Inflammatory macrophage treated with lipopolysaccharide for 1 hour (primary cell): ENCODE data around the gene HPN.
"Not testable (repeated sequence)": the region's sequence is repeated elsewhere in the genome, so short reads cannot be mapped to it uniquely, and the experiment has no call there.

ENCODE experiments used
- DNase-seq, 2 donors: peaks; one replicate each; pipeline ENCODE4 v3.0.0-alpha.2; 2020 to 2022

HPN gene

GRCh38 chr19:35041548-35042055 is at the start of gene HPN:
Gene HPN, plus strand, starts transcription at chr19:35041721. Its CDS starts 786 bp downstream, at chr19:35042507.
- DNase-seq = no peak

- not testable (repeated sequence) for DNase-seq
These were observed 48.9 kb upstream of the HPN start for GRCh38 chr19:34992582-34992981.

- no peak for DNase-seq
These were observed 47.3 kb upstream of the HPN start for GRCh38 chr19:34994286-34994642.

- DNase-seq = peak in 1 of 2 donors; percentile 60
These were observed 46.6 kb upstream of the HPN start for GRCh38 chr19:34994643-34995541.

- no peak for DNase-seq
These were observed 46.0 kb upstream of the HPN start for GRCh38 chr19:34995551-34995950.

- DNase-seq = no peak
These were observed 44.4 kb upstream of the HPN start for GRCh38 chr19:34997071-34997617.

GRCh38 chr19:34998224-34998623 is 43.3 kb upstream of the HPN start:
- not testable (repeated sequence) for DNase-seq

GRCh38 chr19:34998777-34999497 is 42.6 kb upstream of the HPN start:
- DNase-seq = no peak

- peak; percentile 87 to 96 for DNase-seq
These were observed 41.8 kb upstream of the HPN start, which contains the start of gene GRAMD1A for GRCh38 chr19:34999498-35000337. Gene GRAMD1A, plus strand, starts transcription at chr19:35000323. Its CDS starts 156 bp downstream, at chr19:35000479.

- peak in 1 of 2 donors; percentile 95 for DNase-seq
These were observed 41.2 kb upstream of the HPN start for GRCh38 chr19:35000338-35000646.

- peak; percentile 52 to 73 for DNase-seq
These were observed 40.6 kb upstream of the HPN start for GRCh38 chr19:35000647-35001501.

GRCh38 chr19:35002037-35002535 is 39.4 kb upstream of the HPN start:
- no peak for DNase-seq

GRCh38 chr19:35004517-35005255 is 36.8 kb upstream of the HPN start:
- DNase-seq = no peak

GRCh38 chr19:35005256-35005977 is 36.1 kb upstream of the HPN start:
- DNase-seq = no peak

GRCh38 chr19:35006007-35006341 is 35.5 kb upstream of the HPN start:
- DNase-seq = not testable (repeated sequence)

GRCh38 chr19:35006342-35006998 is 35.1 kb upstream of the HPN start:
- DNase-seq = no peak

- DNase-seq = no peak
These were observed 34.5 kb upstream of the HPN start for GRCh38 chr19:35006999-35007365.

GRCh38 chr19:35007427-35007826 is 34.1 kb upstream of the HPN start:
- not testable (repeated sequence) for DNase-seq

- DNase-seq = no peak
These were observed 32.6 kb upstream of the HPN start for GRCh38 chr19:35008891-35009341.
